GM23248 (cell line): ENCODE results near the gene KIF11. TPM values are rescaled to one million over a fixed set of nuclear protein-coding genes. Genes with fewer than 3 reads are reported as not detected.

Source experiments
- DNase-seq: peaks from one replicate; pipeline ENCODE4 v3.0.0-alpha.2; 2015
- H2AFZ ChIP-seq: fragments of 200-600 bp; sonication (generic); 2 replicates; pipeline ENCODE4 v1.6.1; 2016; ENCODE audit warnings: antibody characterized with exemption
- H3F3A ChIP-seq: fragments of 200-600 bp; sonication (generic); 2 replicates; pipeline ENCODE4 v1.6.1; 2016; ENCODE audit warnings: mild to moderate bottlenecking, antibody characterized with exemption, mixed run types; ENCODE audit not compliant: insufficient read depth
- H3K27ac ChIP-seq: fragments of 200-600 bp; sonication (generic); 2 replicates; pipeline ENCODE4 v1.5.1; 2016; ENCODE audit warnings: mild to moderate bottlenecking
- H3K27me3 ChIP-seq: fragments of 200-600 bp; sonication (generic); replicated peaks from 2 replicates; pipeline ENCODE4 v1.6.1; 2016; ENCODE audit warnings: mild to moderate bottlenecking; ENCODE audit not compliant: insufficient read depth
- H3K36me3 ChIP-seq: fragments of 200-600 bp; sonication (generic); 2 replicates; pipeline ENCODE4 v1.6.1; 2016; ENCODE audit warnings: low read depth, mild to moderate bottlenecking
- H3K4me1 ChIP-seq: fragments of 200-600 bp; sonication (generic); 2 replicates; pipeline ENCODE4 v1.6.1; 2016; ENCODE audit warnings: mild to moderate bottlenecking; ENCODE audit not compliant: insufficient read depth
- H3K4me2 ChIP-seq: fragments of 200-600 bp; sonication (generic); one replicate; pipeline ENCODE4 v1.6.1; 2016; ENCODE audit warnings: mild to moderate bottlenecking; ENCODE audit not compliant: unreplicated experiment
- H3K4me3 ChIP-seq: fragments of 200-600 bp; sonication (generic); 2 replicates; pipeline ENCODE4 v1.5.1; 2016; ENCODE audit warnings: mild to moderate bottlenecking
- H3K79me2 ChIP-seq: fragments of 200-600 bp; sonication (generic); 2 replicates; pipeline ENCODE4 v1.6.1; 2016; ENCODE audit warnings: mild to moderate bottlenecking; ENCODE audit not compliant: insufficient read depth
- H3K9ac ChIP-seq: fragments of 200-600 bp; sonication (generic); 2 replicates; pipeline ENCODE4 v1.6.1; 2016; ENCODE audit warnings: mild to moderate bottlenecking
- H3K9me2 ChIP-seq: fragments of 200-600 bp; sonication (generic); 2 replicates; pipeline ENCODE4 v1.6.1; 2016; ENCODE audit warnings: mixed run types, mild to moderate bottlenecking, moderate library complexity; ENCODE audit not compliant: insufficient read depth
- H3K9me3 ChIP-seq: fragments of 200-600 bp; sonication (generic); one replicate; pipeline ENCODE4 v1.6.1; 2017; ENCODE audit warnings: low read depth
- H4K20me1 ChIP-seq: fragments of 200-600 bp; sonication (generic); 2 replicates; pipeline ENCODE4 v1.6.0; 2016; ENCODE audit not compliant: insufficient read depth
- EZH2 ChIP-seq: fragments of 200-600 bp; sonication (generic); IDR thresholded peaks from 2 replicates; pipeline ENCODE4 v1.6.1; 2018; ENCODE audit warnings: antibody characterized with exemption, mild to moderate bottlenecking; ENCODE audit not compliant: insufficient read depth, poor library complexity, severe bottlenecking
- EZH2phosphoT487 ChIP-seq: fragments of 200-600 bp; sonication (generic); IDR thresholded peaks from 2 replicates; pipeline ENCODE4 v1.6.1; 2018; ENCODE audit warnings: antibody characterized with exemption, moderate library complexity, mild to moderate bottlenecking, low read depth; ENCODE audit not compliant: insufficient read depth
- WGBS, 2 experiments: methylation state at CpG; one replicate each; pipeline ENCODE4 v1.1.6; 2015 to 2017; ENCODE audit warnings: low lambda C conversion rate in 2 of 2, low coverage in 1 of 2; ENCODE audit errors: missing lambda C conversion rate in 2 of 2; 5-methylcytosine and 5-hydroxymethylcytosine counted together
- in situ Hi-C: fragments of 300-500 bp; cut with MboI; formaldehyde crosslinking; loops from 2 replicates; pipeline ENCODE4 v1.15.0; 2020
- polyA plus RNA-seq: library from polyadenylated mRNA; unstranded; fragments of >200 nt; fragmentation: Nextera tagmentation; extraction: Ambion mirVana; gene quantifications from 2 replicates; pipeline ENCODE4 v1.2.1, GENCODE V29; 2016
- total RNA-seq: library from RNA; depleted of rRNA; stranded (reverse); fragments of >200 nt; shearing (Covaris generic); gene quantifications from 2 replicates; pipeline ENCODE4 v1.2.3, GENCODE V29; 2014

Gene KIF11
- total and polyA plus RNA-seq, 2 experiments from 2014 or later, result 10.8 to 16.2 TPM

DNA sequence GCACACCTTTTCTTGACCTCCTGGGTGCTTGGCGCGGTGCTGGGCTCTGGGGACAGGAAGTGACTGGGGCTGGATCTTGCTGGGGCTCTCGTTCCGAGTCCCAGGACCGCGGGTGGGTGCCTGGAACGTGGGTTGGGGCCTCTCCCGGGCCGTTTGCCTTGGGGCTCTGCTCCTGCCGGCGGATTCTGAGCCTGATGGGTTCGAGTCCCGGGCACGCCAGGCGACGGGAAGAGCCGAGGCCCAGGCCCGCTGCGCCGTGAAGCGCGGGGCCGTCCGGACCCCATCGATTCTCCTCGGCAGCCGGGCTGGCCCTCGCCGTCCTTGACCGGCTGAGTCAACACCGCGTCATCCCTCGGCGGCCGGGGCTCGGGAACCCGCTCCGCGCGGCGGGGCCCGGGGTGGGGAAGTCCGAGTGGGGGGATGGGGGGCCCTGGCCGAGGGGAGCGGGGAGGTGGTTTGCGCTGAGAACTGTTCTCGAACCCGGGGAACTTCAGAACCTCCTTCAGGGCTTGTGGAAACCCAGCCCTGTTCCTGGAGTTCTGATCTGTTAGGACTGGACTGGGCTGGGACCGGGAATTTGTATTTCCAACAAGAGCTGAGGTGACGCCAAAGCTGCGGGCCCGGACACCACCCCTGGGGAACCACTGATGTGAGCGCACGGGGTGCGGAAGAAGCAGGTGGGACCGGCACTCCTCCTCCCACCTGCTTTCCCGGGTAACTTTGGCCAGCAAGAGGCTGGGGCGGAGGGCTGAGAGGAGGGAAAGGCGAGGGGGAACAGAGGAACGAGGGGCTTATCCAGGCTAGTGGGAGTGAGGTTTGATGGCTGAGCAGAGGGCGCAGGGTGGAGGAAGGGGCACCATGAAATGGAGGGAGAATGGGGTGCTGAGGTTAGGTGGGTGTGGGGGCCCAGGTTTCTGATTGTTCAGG, 103.0 kb downstream of the KIF11 start:
- Histone ChIP-seq H4K20me1 (no peaks in the 10 kb centered on the region), H3K4me2 (peak overlapping the region; percentile 69), H3K4me1 (no peaks in the 10 kb centered on the region), H3K9me3 (no peaks in the 10 kb centered on the region), H3K36me3 (no peaks in the 10 kb centered on the region), H3K27me3 (peaks cover 41% of the 10 kb centered on the region), H3K9me2 (no peaks in the 10 kb centered on the region), H3K4me3 (peak overlapping the region; percentile 62), H3K27ac (no peak overlapping the region), H3K9ac (peak overlapping the region; percentile 48), H3F3A (0 out of 2 replicates have a peak, but pooled peaks cover 21% of the 10 kb centered on the region), H3K79me2 (no peaks in the 10 kb centered on the region), H2AFZ (peak overlapping the region; percentile 80)
- WGBS, 2 experiments, result 9 to 15% methylated on average over 37 to 58 of the region's 61 CpGs
- in situ Hi-C loops, result no loop called here
- no peak for TF ChIP-seq EZH2phosphoT487
- no peak for TF ChIP-seq EZH2
- DNase-seq, result peak; percentile 80

DNA sequence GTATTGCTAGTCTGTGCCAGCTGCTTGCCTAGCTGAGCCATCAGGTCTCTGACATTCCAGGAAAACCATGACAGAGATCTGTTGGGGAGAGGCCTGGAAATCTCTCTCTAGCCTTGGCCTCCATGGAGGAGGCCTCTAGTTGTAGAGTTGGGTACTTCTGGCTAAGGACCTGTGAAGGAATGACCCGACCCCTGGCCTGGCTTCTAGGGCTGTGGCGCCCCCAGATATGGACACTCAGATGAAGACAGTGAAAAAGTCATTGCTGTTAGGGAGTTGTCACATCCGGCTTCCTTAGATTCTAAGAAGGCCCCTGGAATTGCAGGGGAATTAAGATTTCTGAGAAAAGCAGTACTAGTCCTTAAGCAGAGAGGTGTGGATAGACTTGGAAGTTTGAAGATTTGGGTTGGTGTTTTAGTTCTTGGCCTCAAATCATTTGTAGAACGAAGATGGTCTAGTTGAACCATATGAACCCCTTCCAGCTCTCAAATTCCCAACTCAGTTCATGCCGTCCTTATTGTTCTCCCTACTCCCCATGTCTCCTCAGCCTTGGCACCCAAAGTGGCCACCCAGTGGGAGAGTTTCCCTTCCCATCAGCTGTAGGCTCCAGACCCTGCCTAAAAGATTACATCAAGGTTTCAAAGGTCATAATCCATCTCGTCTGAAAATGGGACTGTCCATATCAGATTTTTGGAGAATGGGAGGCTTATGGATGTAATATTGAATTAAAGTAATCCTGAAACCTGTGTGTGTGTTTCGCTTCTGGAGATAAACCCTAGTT, 103.9 kb downstream of the KIF11 start:
- in situ Hi-C loops, result no loop called here
- no peak for DNase-seq
- TF ChIP-seq EZH2 (no peak), EZH2phosphoT487 (no peak)

DNA sequence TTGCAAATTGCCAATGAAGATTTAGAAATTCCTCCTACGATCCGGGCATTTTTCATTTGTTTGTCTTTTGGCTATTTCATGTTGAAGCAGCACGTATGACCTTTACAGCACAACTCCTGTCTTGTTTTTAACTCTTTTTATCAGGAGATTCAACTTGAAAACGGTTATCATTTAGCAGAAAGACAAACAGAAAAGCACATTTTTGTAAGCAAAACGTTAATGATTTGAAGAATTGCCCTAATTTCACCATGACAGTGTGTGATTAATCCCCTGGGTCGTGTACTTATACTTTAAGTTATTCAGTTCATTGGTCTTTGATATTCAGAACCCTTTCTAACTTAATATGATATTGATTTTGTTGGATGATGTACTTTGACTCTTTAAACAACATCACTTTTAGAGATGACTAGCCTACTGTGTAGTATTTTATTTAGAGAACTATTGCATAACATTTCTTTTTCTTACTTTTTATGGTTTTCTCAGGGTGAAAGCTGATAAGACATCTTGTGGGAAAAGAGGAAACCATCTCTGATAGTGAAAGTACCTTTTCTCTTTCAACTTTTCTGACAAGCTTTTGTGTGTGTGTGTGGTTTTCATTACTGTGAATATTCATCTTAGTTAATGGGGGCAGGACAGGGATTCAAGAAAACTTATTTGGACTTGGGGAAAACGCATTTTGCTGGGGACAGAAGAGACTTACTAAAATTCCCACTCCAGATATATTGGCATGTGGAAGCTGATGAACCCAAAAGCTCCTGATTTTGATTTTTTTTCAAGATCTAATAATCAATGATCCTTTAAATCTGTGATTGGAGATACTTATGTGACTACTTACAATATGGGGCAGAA, 105.0 kb downstream of the KIF11 start:
- Histone ChIP-seq H3K27me3 (peaks cover 26% of the 10 kb centered on the region), H3K79me2 (no peaks in the 10 kb centered on the region), H3K4me1 (no peaks in the 10 kb centered on the region), H4K20me1 (no peaks in the 10 kb centered on the region), H3K4me2 (no peak overlapping the region), H3K36me3 (no peaks in the 10 kb centered on the region), H3K4me3 (no peak overlapping the region), H3K9me3 (no peaks in the 10 kb centered on the region), H3F3A (0 out of 2 replicates have a peak, but pooled peaks cover 21% of the 10 kb centered on the region), H2AFZ (no peak overlapping the region), H3K9me2 (no peaks in the 10 kb centered on the region), H3K27ac (no peak overlapping the region), H3K9ac (no peak overlapping the region)
- TF ChIP-seq EZH2phosphoT487, result no peak
- TF ChIP-seq EZH2, result no peak
- no peak for DNase-seq
- 66 to 67% methylated on average over 7 of the region's 7 CpGs for WGBS, 2 experiments
- in situ Hi-C loops, result no loop called here

More for the DNA sequence above, 103.9 kb downstream of the KIF11 start:
- Histone ChIP-seq H3K4me2 (no peak overlapping the region), H4K20me1 (no peaks in the 10 kb centered on the region), H3K27me3 (peaks cover 34% of the 10 kb centered on the region), H3K9ac (no peak overlapping the region), H3K9me3 (no peaks in the 10 kb centered on the region), H3K36me3 (no peaks in the 10 kb centered on the region), H3K79me2 (no peaks in the 10 kb centered on the region), H3K27ac (no peak overlapping the region), H3F3A (0 out of 2 replicates have a peak, but pooled peaks cover 21% of the 10 kb centered on the region), H3K4me1 (no peaks in the 10 kb centered on the region), H3K9me2 (no peaks in the 10 kb centered on the region), H3K4me3 (no peak overlapping the region), H2AFZ (no peak overlapping the region)
- 73% methylated on average over 7 of the region's 7 CpGs for WGBS, 2 experiments

DNA sequence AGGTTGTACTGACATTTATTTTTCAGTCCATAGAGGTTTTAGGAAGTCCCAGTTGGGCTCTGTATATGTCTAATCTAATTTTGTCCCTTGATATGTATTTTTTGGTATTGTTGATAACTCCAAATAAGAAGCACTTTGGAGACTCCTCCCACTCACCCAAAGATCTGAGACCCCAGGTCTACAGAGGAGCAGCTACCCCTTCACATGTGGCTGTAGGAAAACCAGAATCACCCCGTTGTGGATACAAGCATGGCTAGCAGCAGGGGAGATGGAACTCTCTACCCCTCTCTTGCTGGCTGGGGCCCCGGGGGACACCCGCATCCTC, 106.2 kb downstream of the KIF11 start:
- no peak for DNase-seq
- Histone ChIP-seq H4K20me1 (no peaks in the 10 kb centered on the region), H3F3A (0 out of 2 replicates have a peak, but pooled peaks cover 19% of the 10 kb centered on the region), H3K27me3 (peaks cover 14% of the 10 kb centered on the region), H3K4me1 (no peaks in the 10 kb centered on the region), H3K9me3 (no peaks in the 10 kb centered on the region), H2AFZ (peak overlapping the region; percentile 89), H3K9me2 (no peaks in the 10 kb centered on the region), H3K4me2 (peak overlapping the region; percentile 73), H3K4me3 (peak overlapping the region; percentile 72), H3K79me2 (no peaks in the 10 kb centered on the region), H3K27ac (no peak overlapping the region), H3K9ac (peak overlapping the region; percentile 50), H3K36me3 (no peaks in the 10 kb centered on the region)
- TF ChIP-seq EZH2 (no peak), EZH2phosphoT487 (no peak)
- WGBS, 2 experiments, result 10 to 20% methylated on average over 3 of the region's 3 CpGs
- in situ Hi-C loops, result no loop called here
